ENCODE measurements around the gene HSPA5. TPM values are rescaled to one million over a fixed set of nuclear protein-coding genes. Genes with fewer than 3 reads are reported as not detected.
"Not testable (repeated sequence)": the region's sequence is repeated elsewhere in the genome, so short reads cannot be mapped to it uniquely, and the experiment has no call there.

Gene HSPA5
- polyA plus RNA-seq, 3 donors = 415 to 429 (median 420) TPM

DNA sequence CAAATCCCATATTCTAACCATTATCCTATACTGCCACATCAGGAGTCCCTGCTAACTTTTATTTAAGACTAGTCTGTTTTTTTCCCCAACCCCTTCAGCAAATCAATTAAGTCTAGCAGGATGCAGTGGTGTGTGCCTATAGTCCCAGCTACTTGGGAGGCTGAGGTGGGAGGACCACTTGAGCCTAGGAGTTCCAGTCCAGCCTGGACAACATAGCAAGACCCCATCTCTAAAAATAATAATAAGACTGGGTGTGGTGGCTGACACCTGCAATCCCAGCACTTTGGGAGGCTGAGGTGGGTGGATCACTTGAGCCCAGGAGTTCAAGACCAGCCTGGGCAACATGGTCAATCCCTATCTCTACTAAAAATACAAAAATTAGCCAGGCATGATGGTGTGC is 16.3 kb downstream of the HSPA5 start:
- not testable (repeated sequence) for DNase-seq (ENCODE audit: extremely low read depth in 1 of 11, low read depth in 9 of 11, low spot score in 4 of 11)

DNA sequence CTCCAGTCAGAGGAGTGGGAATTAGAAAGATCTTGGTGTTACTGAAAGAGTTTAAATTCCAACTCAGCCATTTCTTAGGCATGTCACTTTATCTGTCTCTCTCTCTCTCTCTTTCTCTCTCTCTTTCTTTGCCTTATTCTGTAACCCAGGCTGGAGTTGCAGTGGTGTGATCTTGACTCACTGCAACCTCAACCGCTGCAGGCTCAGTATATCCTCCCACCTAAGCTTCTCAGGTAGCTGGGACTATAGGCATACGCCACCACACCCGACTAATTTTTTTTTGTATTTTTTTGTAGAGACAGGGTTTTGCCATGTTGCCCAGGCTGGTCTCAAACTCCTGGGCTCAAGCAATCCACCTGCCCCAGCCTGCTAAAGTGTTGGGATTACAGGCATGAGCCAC is 22.5 kb downstream of the HSPA5 start:
- no peak for DNase-seq (ENCODE audit: extremely low read depth in 1 of 11, low read depth in 9 of 11, low spot score in 4 of 11)

DNA sequence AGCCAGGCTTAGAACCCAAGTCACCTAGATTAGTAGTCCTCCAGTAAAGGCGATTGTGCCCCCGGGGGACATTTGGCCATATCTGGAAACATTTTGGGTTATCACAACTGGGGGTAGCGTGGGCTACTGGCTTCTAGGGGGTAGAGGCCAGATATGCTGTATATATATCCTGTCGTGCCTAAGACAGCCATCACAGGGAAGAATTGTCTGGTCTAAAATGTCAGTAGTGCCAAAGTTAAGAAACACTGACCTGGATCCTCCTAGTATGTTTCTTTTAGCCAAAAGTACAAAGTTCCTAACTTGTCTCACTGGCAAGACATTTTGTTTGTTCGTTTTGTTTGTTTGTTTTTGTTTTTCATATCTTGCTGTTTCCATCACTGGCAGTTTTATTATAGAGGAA is 27.0 kb downstream of the HSPA5 start:
- DNase-seq (ENCODE audit: extremely low read depth in 1 of 11, low read depth in 9 of 11, low spot score in 4 of 11) = no peak

DNA sequence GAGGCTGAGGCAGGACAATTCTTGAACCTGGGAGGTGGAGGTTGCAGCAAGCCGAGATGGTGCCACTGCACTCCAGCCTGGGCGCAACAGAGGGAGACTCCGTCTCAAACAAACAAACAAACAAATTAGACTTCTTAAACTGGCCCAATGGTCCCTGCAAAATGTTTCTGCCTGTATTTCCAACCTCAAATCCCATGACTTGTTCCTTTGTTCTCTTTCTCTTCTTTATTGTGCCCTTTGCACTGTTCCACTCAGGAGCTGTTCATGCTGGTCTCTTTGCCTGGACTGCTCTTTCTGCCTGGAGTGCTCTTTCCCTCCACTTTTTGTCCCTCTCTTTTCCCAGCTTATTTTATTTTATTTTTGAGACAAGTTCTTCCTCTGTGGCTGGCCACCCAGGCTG is 36.7 kb downstream of the HSPA5 start:
- DNase-seq (ENCODE audit: extremely low read depth in 1 of 11, low read depth in 9 of 11, low spot score in 4 of 11) = no peak

DNA sequence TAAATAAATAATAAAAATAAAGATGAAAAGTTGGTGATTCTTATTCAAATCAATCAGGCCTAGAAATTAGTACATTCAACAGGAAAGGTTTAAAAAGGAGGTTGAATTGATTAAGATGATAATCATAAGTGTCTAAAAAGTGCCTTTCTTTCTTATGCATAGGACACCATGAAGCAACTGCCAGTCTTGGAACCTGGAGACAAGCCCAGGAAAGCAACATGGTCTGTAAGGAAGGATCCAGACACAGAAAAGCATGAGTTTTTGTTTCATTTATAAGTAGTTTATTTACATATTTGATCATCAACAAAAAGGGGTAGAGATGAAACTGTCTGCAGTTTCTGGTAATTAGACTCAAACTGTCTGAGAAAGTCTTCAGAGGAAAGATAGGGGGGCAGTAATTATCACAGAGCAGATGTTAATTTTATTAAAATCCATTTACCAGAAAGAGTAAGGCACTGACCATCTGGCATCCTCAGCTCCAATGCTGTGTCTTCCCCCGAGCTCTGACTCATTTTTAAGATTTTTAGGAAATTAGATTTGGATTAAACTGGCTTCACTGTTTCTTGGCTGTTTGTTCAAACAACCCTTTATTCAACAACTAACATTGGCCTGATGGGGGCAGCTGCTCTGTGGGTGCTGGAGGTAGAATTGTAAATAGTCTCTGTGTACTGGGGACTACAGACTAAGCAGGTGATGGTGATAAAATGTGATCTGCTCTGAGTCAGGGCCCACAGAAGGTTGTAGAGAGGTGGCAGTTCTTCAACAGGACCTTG is 38.1 kb downstream of the HSPA5 start:
- DNase-seq (ENCODE audit: extremely low read depth in 1 of 11, low read depth in 9 of 11, low spot score in 4 of 11) = no peak

DNA sequence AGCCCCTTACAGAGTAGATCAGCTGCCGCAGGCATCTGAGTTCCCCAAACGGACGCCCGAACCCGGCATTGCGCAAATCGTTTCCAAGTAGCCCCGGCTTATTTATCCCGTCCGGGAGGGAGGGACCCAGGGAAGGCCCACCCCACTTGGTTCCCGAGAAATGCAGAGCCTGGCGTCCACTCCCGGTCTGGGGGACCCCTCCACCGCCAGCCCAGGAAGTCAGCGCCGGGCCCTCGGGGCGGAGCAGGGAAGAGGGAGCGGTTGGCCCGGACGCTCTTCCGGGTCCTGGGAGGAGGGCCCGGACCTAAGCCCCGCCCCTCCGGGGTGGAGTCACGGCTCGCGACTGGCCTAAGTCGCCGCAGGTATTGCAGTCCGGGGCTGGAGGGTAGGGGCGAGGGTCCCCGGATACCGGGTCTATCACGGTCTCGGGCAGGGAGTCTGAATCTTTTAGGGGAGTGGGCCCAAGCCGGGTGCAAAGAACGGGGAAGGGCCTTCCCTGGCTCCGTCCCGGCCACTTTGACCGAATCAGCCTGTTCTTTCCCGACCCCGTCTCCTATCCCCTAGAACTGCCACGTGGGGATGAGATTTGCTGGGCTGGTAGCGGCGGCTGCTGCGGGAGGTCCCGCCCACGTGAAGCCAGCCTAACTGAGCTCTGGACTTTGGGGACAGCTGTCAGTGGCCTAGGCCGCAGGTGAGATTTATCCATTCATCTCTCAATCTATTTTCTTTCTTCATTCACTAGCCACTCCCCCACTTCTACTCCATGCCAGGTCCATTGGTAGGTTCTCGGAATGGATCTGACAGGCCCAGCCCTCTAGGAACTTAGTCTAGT is 40.7 kb downstream of the HSPA5 start, which contains the start of gene RABEPK:
Gene RABEPK, plus strand, starts transcription at position 327 of the 832 bp plus-strand sequence. CDS start 2,472 bp downstream, outside the sequence.
- DNase-seq (ENCODE audit: extremely low read depth in 1 of 11, low read depth in 9 of 11, low spot score in 4 of 11) = peak; percentile 82 to 93 (median 90)

DNA sequence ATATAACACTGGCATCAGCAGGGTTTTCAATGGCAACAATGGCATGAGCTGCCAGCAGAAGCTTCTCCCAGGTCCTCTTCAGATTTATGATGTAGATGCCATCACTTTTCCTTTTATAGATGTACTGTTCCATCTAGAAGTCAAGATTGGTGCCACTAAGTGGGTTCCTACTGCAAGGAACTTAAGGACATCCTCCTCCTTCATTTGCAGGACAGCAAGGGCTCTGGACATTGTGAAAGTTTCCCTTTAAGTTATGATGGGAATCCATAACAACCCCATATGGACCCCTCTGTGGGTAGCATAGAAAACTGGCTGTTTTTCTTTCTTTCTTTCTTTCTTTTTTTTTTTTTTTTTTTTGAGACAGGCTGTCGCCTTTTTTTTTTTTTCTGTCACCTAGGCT is 45.6 kb downstream of the HSPA5 start:
- DNase-seq (ENCODE audit: extremely low read depth in 1 of 11, low read depth in 9 of 11, low spot score in 4 of 11) = not testable (repeated sequence)

DNA sequence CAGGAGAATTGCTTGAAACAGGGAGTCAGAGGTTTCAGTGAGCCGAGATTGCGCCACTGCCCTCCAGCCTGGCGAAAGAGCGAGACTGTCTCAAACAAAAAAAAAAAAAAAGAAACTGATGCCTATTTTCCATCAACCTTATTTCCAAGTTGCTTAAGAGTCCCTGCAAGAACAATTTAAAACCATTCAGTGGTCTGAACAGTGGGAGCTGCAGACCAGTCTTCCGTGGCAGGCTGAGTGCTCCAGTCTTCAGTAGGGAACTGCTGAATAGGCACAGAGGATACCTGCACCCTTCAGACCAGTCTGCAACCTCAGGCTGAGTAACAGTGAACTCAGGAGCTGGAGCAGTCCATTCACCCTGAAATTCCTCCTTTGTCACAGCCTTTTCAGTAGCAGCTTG is 46.7 kb downstream of the HSPA5 start:
- not testable (repeated sequence) for DNase-seq (ENCODE audit: extremely low read depth in 1 of 11, low read depth in 9 of 11, low spot score in 4 of 11)

DNA sequence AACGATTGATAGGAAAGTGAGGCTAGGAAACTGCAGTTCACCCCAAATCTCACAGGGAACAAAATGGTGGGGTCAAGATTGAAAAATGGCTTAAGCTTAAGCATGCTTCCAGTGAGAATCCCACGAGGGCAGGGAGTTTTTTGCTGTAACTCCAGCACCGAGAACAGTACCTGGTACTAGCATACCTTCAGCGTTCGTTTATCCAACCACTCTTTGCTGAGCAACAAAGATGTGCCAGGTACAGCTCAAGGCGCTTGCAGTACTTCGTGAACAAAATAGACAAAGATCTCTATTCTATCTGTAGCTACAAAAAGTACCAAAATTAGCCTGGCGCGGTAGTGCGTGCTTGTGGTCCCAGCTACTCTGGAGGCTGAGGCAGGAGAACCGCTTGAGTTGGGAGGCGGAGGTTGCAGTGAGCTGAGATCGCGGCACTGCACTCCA is 50.8 kb downstream of the HSPA5 start:
- peak in 2 of 11 donors; percentile 8 to 19 for DNase-seq (ENCODE audit: extremely low read depth in 1 of 11, low read depth in 9 of 11, low spot score in 4 of 11)

DNA sequence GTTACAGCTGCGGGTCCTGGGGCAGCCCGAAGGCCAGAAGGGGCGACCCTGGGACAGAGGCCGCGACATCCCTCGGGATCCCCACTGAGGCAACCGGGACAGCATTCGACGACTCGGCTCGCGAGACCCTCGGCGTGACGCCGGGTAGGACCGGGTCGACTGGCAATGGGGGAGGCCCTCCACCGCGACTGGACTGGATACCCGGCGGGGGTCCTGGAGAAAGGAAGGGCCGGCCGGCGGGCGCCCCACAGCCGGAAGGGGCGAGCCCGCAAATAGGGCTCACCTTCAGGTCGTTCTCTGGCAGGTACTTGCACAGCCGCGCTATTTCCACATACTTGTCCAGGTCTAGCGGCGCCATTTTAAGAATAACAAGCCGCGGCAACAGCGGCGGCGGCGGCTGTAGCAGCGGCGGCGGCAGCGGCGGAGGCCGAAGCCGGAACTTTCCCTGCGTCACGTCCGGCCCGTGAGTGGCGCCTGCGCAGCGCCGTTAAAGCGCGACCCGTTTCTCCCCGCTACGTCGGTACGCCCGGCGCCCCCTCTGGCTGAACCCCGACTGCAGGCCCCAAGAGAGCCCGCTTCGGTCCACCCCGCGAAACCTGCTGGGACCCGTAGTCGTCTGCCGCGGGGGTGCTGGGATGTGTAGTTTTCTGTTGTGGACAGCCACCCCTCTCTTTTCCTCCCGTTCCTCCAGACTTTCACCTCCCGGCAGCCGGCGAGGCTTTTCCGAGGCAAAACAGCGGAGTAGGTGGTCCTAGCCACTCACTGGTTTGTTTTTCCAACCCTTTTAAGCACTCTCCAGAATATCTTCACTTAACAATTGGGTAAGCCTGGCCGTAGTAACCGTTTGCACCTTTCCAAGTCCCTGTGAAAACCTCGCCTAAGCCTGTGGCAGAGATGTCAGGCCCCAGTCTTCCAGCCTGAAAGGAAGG is 51.5 kb downstream of the HSPA5 start, which contains the start of gene PPP6C:
Gene PPP6C, minus strand, starts transcription at position 443 of the 929 bp plus-strand sequence. Its CDS starts 85 bp downstream, at position 358.
- peak; percentile 84 to 96 (median 94) for DNase-seq (ENCODE audit: extremely low read depth in 1 of 11, low read depth in 9 of 11, low spot score in 4 of 11)

DNA sequence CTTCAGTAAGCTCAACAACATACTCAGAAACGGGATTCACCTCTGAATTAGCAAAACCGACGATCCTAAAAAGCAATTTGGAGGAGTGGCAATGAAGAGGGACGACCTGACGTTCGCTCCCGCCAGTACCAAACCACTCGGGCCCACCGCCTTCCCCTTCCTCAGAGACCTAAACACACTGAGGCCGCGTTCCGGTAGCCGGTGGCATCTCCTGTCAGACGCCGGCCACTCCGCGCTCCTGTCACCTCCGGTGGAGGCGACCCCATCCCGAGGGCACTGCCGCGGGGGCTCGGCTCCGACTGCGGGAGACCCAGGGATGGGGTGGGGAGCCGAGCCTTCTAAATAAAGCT is 52.2 kb downstream of the HSPA5 start:
- peak in 1 of 11 donors; percentile 11 for DNase-seq (ENCODE audit: extremely low read depth in 1 of 11, low read depth in 9 of 11, low spot score in 4 of 11)

Other genes starting within 250 kb of the HSPA5 start
- 10 to 100 TPM; 11.0 to 13.2 (median 11.7) TPM for gene SCAI, start 97.8 kb downstream of the HSPA5 start, polyA plus RNA-seq (ENCODE audit: insufficient read length in 3 of 3)
- 10 to 100 TPM; 53.1 to 64.8 (median 54.4) TPM for gene PPP6C, start 51.5 kb downstream of the HSPA5 start, polyA plus RNA-seq (ENCODE audit: insufficient read length in 3 of 3)
- gene RABEPK, start 40.8 kb downstream of the HSPA5 start, polyA plus RNA-seq (ENCODE audit: insufficient read length in 3 of 3) = 10 to 100 TPM; 18.9 to 23.0 (median 19.4) TPM
- 10 to 100 TPM; 28.5 to 36.2 (median 31.9) TPM for gene GAPVD1, start 20.5 kb upstream of the HSPA5 start, polyA plus RNA-seq (ENCODE audit: insufficient read length in 3 of 3)

Data from renal cortex interstitium (tissue), 11 donors.